Measurements from ENCODE around the gene KNSTRN.

GRCh38 chr15:40440743-40441564, 58.4 kb downstream of the KNSTRN start, which contains the start of gene BAHD1:
- TF ChIP-seq EZH2 (IDR thresholded peaks at IDR 0.05; ENCODE audit: low read length), result no peak
- TF ChIP-seq, protein P1, sequence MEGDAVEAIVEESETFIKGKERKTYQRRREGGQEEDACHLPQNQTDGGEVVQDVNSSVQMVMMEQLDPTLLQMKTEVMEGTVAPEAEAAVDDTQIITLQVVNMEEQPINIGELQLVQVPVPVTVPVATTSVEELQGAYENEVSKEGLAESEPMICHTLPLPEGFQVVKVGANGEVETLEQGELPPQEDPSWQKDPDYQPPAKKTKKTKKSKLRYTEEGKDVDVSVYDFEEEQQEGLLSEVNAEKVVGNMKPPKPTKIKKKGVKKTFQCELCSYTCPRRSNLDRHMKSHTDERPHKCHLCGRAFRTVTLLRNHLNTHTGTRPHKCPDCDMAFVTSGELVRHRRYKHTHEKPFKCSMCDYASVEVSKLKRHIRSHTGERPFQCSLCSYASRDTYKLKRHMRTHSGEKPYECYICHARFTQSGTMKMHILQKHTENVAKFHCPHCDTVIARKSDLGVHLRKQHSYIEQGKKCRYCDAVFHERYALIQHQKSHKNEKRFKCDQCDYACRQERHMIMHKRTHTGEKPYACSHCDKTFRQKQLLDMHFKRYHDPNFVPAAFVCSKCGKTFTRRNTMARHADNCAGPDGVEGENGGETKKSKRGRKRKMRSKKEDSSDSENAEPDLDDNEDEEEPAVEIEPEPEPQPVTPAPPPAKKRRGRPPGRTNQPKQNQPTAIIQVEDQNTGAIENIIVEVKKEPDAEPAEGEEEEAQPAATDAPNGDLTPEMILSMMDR (optimal IDR thresholded peaks at IDR 0.05 in 1 of 3, IDR thresholded peaks at IDR 0.05 in 1 of 3, conservative IDR thresholded peaks at IDR 0.05 in 1 of 3; ENCODE audit: extremely low read depth in 1 of 3, insufficient read depth in 2 of 3, low read length in 3 of 3), result peak in 2 of 3 experiments; percentile 3 to 16

Data from keratinocyte (primary cell).